Spleen (tissue), 11 donors: Measurements from ENCODE around the gene SLC1A2. TPM values are rescaled to one million over a fixed set of nuclear protein-coding genes. Genes with fewer than 3 reads are reported as not detected.

Source experiments
- DNase-seq: peaks from one replicate; pipeline ENCODE4 v3.0.0-alpha.2; 2020
- H3K27ac ChIP-seq, 8 donors: fragments of 200-600 bp; sonication (generic) in 7 of 8; 1 replicate in 4 of 8; 2 replicates in 4 of 8; pipeline versions ENCODE4 v1.5.0 to v1.8.0; 2016 to 2021; ENCODE audit warnings: inconsistent platforms in 4 of 8, mild to moderate bottlenecking in 4 of 8, moderate library complexity in 1 of 8
- H3K27me3 ChIP-seq, 7 donors: fragments of 200-600 bp; sonication (generic) in 6 of 7; replicated peaks in 1 of 7; 1 replicate in 4 of 7; 2 replicates in 3 of 7; pipeline versions ENCODE4 v1.5.0 to v1.8.0; 2016 to 2021; ENCODE audit warnings: inconsistent platforms in 3 of 7, mild to moderate bottlenecking in 1 of 7
- H3K36me3 ChIP-seq, 6 donors: fragments of 200-600 bp; sonication (generic) in 5 of 6; 1 replicate in 4 of 6; 2 replicates in 2 of 6; pipeline versions ENCODE4 v1.5.0 to v1.8.0; 2016 to 2021; ENCODE audit warnings: inconsistent platforms in 2 of 6
- H3K4me1 ChIP-seq, 6 donors: fragments of 200-600 bp; sonication (generic) in 5 of 6; 1 replicate in 3 of 6; 2 replicates in 3 of 6; pipeline versions ENCODE4 v1.5.0 to v1.8.0; 2016 to 2021; ENCODE audit warnings: inconsistent platforms in 3 of 6
- H3K4me3 ChIP-seq, 8 donors: fragments of 200-600 bp; sonication (generic) in 7 of 8; 1 replicate in 4 of 8; 2 replicates in 4 of 8; pipeline versions ENCODE4 v1.5.0 to v1.8.0; 2016 to 2021; ENCODE audit warnings: inconsistent platforms in 4 of 8, mild to moderate bottlenecking in 4 of 8, moderate library complexity in 2 of 8
- H3K9me3 ChIP-seq, 8 donors: fragments of 200-600 bp; sonication (generic) in 7 of 8; 1 replicate in 4 of 8; 2 replicates in 4 of 8; pipeline versions ENCODE4 v1.5.0 to v1.8.0; 2016 to 2021; ENCODE audit warnings: inconsistent platforms in 4 of 8
- POLR2A ChIP-seq, 3 donors: fragments of 450-650 bp; IDR thresholded peaks; one replicate each; pipeline ENCODE4 v1.5.1; 2017; ENCODE audit warnings: antibody characterized with exemption in 3 of 3, mild to moderate bottlenecking in 1 of 3
- POLR2AphosphoS5 ChIP-seq, 3 donors: sonication (generic); formaldehyde crosslinking; IDR thresholded peaks; one replicate each; pipeline ENCODE4 v1.5.1; 2017; ENCODE audit warnings: antibody characterized with exemption in 3 of 3
- WGBS, 5 donors: extraction: QIAGEN DNeasy Blood & Tissue Kit in 3 of 5; methylation state at CpG; one replicate each; pipeline versions ENCODE4 v1.1.5 to v1.1.7; 2013 to 2018; 5-methylcytosine and 5-hydroxymethylcytosine counted together
- intact Hi-C: fragments of 100-400 bp; cut with DNase I; formaldehyde crosslinking; loops from one replicate; pipeline ENCODE4 v1.15.0; 2023; ENCODE audit warnings: low total_unique reads
- polyA plus RNA-seq, 3 donors: library from polyadenylated mRNA; stranded (reverse); fragments of 200-250 nt; gene quantifications; one replicate each; pipeline ENCODE4 v1.2.1, GENCODE V29; 2013
- total RNA-seq, 7 donors: library from RNA; depleted of rRNA in 3 of 7; stranded (reverse); fragments of >200 nt in 3 of 7; fragmentation: NEBNext Ultra II Directional in 4 of 7; extraction: Animal tissue kit (Norgen Biotek cat#: 25700) in 4 of 7; gene quantifications; one replicate each; pipeline versions ENCODE4 v1.1.0 to v1.2.1, GENCODE V29; 2016 to 2021
- TF ChIP-seq, protein P1 (sequence below), 11 experiments: fragments of 200-600 bp in 7 of 11; fragments of 450-650 bp in 4 of 11; sonication (generic) in 4 of 11; IDR thresholded peaks in 8 of 11; conservative IDR thresholded peaks in 3 of 11; 1 replicate in 7 of 11; 2 replicates in 4 of 11; pipeline versions ENCODE4 v1.4.0 to v1.8.0; 2016 to 2021; ENCODE audit warnings: antibody characterized with exemption in 11 of 11, inconsistent platforms in 4 of 11, mild to moderate bottlenecking in 1 of 11
- donor health status: healthy with polysubstance abuse.
- donor health status: DM: no; HTN: no; CAD: no; lungs with moderate emphysema.
- donor health status: DM: no; HTN: no; CAD: no.
- donor health status: Bipolar disorder and iron deficiency.
- donor health status: healthy.
- donor health status: DM: no; HTN: no; CAD: no.
- donor health status: DM: yes; HTN: yes; CAD: no.

SLC1A2 gene
- total and polyA plus RNA-seq, 10 donors, result 0.26 to 3.8 (median 0.93) TPM

- no peaks in the 10 kb centered on the region for H3K9me3 ChIP-seq
- intact Hi-C loops, result no loop called here
- no peak for TF ChIP-seq POLR2AphosphoS5 (IDR thresholded peaks at IDR 0.05)
- TF ChIP-seq, protein P1, sequence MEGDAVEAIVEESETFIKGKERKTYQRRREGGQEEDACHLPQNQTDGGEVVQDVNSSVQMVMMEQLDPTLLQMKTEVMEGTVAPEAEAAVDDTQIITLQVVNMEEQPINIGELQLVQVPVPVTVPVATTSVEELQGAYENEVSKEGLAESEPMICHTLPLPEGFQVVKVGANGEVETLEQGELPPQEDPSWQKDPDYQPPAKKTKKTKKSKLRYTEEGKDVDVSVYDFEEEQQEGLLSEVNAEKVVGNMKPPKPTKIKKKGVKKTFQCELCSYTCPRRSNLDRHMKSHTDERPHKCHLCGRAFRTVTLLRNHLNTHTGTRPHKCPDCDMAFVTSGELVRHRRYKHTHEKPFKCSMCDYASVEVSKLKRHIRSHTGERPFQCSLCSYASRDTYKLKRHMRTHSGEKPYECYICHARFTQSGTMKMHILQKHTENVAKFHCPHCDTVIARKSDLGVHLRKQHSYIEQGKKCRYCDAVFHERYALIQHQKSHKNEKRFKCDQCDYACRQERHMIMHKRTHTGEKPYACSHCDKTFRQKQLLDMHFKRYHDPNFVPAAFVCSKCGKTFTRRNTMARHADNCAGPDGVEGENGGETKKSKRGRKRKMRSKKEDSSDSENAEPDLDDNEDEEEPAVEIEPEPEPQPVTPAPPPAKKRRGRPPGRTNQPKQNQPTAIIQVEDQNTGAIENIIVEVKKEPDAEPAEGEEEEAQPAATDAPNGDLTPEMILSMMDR (IDR thresholded peaks at IDR 0.05 in 8 of 11, conservative IDR thresholded peaks at IDR 0.05 in 3 of 11), result no peak
- no peak for TF ChIP-seq POLR2A (IDR thresholded peaks at IDR 0.05)
- peak overlapping the region in 3 of 8 donors; percentile 84 to 86 (median 86) for H3K27ac ChIP-seq
- H3K27me3 ChIP-seq, result no peaks in the 10 kb centered on the region
- no peak overlapping the region for H3K4me3 ChIP-seq
- peaks cover 0 to 100% (median 80%) of the 10 kb centered on the region in 6 donors for H3K36me3 ChIP-seq
- DNase-seq, result no peak
- peaks cover 0 to 32% (median 10%) of the 10 kb centered on the region in 6 donors for H3K4me1 ChIP-seq
- WGBS, 5 donors, result 75 to 80% (median 78%) methylated on average over 3 of the region's 3 CpGs
Measured at GRCh38 chr11:35225946-35226520, 193.3 kb downstream of the SLC1A2 start.

GRCh38 chr11:35223991-35224390 is 195.4 kb downstream of the SLC1A2 start:
- DNase-seq, result no peak
- H3K27me3 ChIP-seq, result no peaks in the 10 kb centered on the region
- TF ChIP-seq POLR2AphosphoS5 (IDR thresholded peaks at IDR 0.05) (no peak), POLR2A (IDR thresholded peaks at IDR 0.05) (no peak)
- no peak overlapping the region for H3K4me3 ChIP-seq
- no peak overlapping the region for H3K27ac ChIP-seq
- intact Hi-C loops, result no loop called here
- H3K9me3 ChIP-seq, result no peaks in the 10 kb centered on the region
- H3K4me1 ChIP-seq, result peaks cover 0 to 28% (median 10%) of the 10 kb centered on the region in 6 donors
- WGBS, 5 donors, result 81 to 100% (median 95%) methylated on average over 1 of the region's 1 CpG
- peaks cover 2 to 100% (median 80%) of the 10 kb centered on the region in 6 donors for H3K36me3 ChIP-seq

GRCh38 chr11:35223371-35223796 is 196.0 kb downstream of the SLC1A2 start:
- Histone ChIP-seq H3K36me3 (peaks cover 3 to 100% (median 80%) of the 10 kb centered on the region in 6 donors), H3K4me3 (no peak overlapping the region), H3K27ac (no peak overlapping the region), H3K9me3 (no peaks in the 10 kb centered on the region), H3K4me1 (peaks cover 0 to 22% (median 8%) of the 10 kb centered on the region in 6 donors), H3K27me3 (no peaks in the 10 kb centered on the region)
- DNase-seq, result no peak
- intact Hi-C loops, result no loop called here
- 76 to 83% (median 79%) methylated on average over 8 to 9 of the region's 9 CpGs for WGBS, 5 donors
- peak in 1 of 3 donors; percentile 25 for TF ChIP-seq POLR2AphosphoS5 (IDR thresholded peaks at IDR 0.05)
- TF ChIP-seq, protein P1 (IDR thresholded peaks at IDR 0.05 in 8 of 11, conservative IDR thresholded peaks at IDR 0.05 in 3 of 11), result no peak

DNA sequence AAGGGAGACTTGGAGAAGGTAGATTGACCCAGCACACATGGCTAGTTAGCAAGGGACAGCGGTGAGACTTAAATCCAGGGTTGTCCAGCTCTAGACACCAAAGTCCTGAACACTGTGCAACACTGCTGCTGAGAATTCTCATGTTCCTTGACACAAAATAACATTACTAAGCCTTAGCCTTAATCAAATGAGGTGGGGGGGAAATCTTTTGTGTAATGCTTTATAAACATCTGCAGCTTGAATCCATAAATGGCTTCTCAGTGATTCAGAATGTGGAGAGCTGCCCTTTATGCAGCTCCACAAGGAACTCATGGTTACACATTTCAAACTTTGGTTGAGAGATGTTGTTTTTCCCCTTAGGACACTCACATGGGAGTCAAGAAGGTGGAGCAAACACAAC is 200.4 kb downstream of the SLC1A2 start:
- intact Hi-C loops, result no loop called here
- Histone ChIP-seq H3K36me3 (peaks cover 5 to 97% (median 74%) of the 10 kb centered on the region in 6 donors), H3K27me3 (no peaks in the 10 kb centered on the region), H3K4me3 (no peak overlapping the region), H3K4me1 (peaks cover 0 to 42% (median 11%) of the 10 kb centered on the region in 6 donors), H3K9me3 (no peaks in the 10 kb centered on the region), H3K27ac (peak overlapping the region in 1 of 8 donors; percentile 6)
- 92 to 100% (median 100%) methylated on average over 1 of the region's 1 CpG for WGBS, 5 donors
- DNase-seq, result no peak
- TF ChIP-seq POLR2A (IDR thresholded peaks at IDR 0.05) (no peak), POLR2AphosphoS5 (IDR thresholded peaks at IDR 0.05) (no peak)
- TF ChIP-seq, protein P1 (IDR thresholded peaks at IDR 0.05 in 8 of 11, conservative IDR thresholded peaks at IDR 0.05 in 3 of 11), result no peak
